WERI-Rb-1 (cell line): ENCODE results near the gene FOXP4.

ENCODE experiments used
- DNase-seq: peaks from one replicate; pipeline ENCODE4 v3.0.0-alpha.2; 2020
- H3K27ac ChIP-seq: fragments of 250-450 bp; sonication (Bioruptor Pico); 2 replicates; pipeline ENCODE4 v1.5.1; 2020; ENCODE audit warnings: mild to moderate bottlenecking, moderate library complexity
- H3K27me3 ChIP-seq: fragments of 250-450 bp; sonication (Bioruptor Pico); 2 replicates; pipeline ENCODE4 v1.5.1; 2021; ENCODE audit warnings: mild to moderate bottlenecking, low read depth, moderate library complexity; ENCODE audit not compliant: insufficient read depth, severe bottlenecking
- H3K36me3 ChIP-seq: fragments of 250-450 bp; sonication (Bioruptor Pico); 2 replicates; pipeline ENCODE4 v1.5.1; 2020; ENCODE audit warnings: mild to moderate bottlenecking, moderate library complexity
- H3K4me3 ChIP-seq: 2 replicates; pipeline ENCODE4 v1.5.1; 2011; ENCODE audit warnings: low read depth, mild to moderate bottlenecking, control low read depth, low read length
- H3K9me3 ChIP-seq: fragments of 250-450 bp; sonication (Bioruptor Pico); 2 replicates; pipeline ENCODE4 v1.5.1; 2021; ENCODE audit warnings: mild to moderate bottlenecking, moderate library complexity; ENCODE audit not compliant: severe bottlenecking
- TF ChIP-seq, protein P1 (sequence below): IDR thresholded peaks from 2 replicates; pipeline ENCODE4 v1.5.1; 2011; ENCODE audit warnings: low read depth, mild to moderate bottlenecking, control low read depth, inconsistent platforms, low read length

The FOXP4 gene

DNA sequence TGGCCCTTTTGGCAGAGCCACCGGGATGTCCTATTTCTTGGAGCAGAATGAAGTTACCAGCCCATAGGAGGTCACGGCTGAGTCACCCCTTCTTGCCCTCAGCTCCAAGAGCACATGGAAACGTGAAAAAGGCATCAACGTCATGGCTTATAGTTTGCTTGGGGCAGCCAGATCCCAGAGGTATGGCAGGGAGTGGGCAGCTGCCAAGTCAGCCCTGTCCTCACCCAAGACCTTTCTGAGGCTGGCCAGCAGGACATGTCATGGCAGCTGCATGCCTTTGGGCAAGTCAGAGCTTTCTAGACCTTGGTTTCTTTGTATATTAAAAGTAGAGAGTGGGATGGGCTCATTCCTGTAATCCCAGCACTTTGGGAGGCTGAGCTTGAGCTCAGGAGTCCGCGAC lies 83.9 kb downstream of the FOXP4 start:
- TF ChIP-seq, protein P1, sequence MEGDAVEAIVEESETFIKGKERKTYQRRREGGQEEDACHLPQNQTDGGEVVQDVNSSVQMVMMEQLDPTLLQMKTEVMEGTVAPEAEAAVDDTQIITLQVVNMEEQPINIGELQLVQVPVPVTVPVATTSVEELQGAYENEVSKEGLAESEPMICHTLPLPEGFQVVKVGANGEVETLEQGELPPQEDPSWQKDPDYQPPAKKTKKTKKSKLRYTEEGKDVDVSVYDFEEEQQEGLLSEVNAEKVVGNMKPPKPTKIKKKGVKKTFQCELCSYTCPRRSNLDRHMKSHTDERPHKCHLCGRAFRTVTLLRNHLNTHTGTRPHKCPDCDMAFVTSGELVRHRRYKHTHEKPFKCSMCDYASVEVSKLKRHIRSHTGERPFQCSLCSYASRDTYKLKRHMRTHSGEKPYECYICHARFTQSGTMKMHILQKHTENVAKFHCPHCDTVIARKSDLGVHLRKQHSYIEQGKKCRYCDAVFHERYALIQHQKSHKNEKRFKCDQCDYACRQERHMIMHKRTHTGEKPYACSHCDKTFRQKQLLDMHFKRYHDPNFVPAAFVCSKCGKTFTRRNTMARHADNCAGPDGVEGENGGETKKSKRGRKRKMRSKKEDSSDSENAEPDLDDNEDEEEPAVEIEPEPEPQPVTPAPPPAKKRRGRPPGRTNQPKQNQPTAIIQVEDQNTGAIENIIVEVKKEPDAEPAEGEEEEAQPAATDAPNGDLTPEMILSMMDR: no peak
- no peak for DNase-seq
- Histone ChIP-seq H3K36me3 (no peaks in the 10 kb centered on the region), H3K27ac (no peak overlapping the region), H3K27me3 (no peaks in the 10 kb centered on the region), H3K9me3 (no peaks in the 10 kb centered on the region), H3K4me3 (no peak overlapping the region)

DNA sequence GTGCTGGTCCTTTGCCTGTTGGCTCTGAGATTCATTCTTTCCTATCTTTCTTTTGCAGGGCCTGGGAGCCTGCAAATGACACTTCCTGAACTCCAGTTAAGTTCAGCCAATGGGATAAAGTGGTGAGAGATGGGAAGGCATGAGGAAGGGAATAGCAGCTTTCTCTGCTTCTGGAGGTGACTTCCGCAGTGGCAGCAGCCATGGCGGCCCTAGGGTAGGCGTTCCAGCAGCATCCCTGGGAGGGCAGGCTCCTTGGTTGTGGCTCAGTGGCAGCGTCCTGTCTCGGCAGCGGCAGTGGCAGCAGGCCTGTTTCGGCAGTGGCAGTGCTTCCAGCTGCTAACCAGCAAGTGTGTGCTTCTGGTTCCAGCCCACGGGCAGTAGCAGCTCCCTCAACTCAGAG lies 84.8 kb downstream of the FOXP4 start:
- H3K27me3 ChIP-seq: no peaks in the 10 kb centered on the region
- H3K9me3 ChIP-seq: no peaks in the 10 kb centered on the region
- H3K4me3 ChIP-seq: no peak overlapping the region
- TF ChIP-seq, protein P1: no peak
- no peaks in the 10 kb centered on the region for H3K36me3 ChIP-seq
- DNase-seq: no peak
- no peak overlapping the region for H3K27ac ChIP-seq

DNA sequence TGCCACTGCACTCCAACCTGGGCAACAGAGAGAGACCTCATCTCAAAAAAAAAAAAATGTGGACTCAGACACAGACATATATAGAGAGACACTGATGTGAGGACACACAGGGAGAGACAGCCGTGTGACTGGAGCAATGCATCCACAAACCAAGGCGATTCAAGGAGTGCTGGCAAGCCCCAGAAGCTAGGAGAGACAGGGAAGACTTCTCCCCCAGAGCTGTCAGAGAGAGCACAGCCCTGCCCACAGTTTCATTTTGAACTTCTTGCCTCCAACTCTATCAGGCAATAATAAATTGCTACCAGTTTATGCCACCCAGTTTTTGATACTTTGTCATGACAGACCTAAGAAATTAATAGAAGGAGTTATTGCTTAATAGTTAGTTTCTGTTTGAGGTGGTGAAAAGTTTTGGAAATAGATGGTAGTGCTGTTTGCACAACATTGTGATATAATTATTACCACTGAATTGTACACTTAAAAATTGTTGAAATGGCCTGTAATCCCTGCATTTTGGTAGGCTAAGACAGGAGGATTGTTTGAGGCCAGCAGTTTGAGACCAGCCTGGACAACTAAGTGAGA lies 87.0 kb downstream of the FOXP4 start:
- H3K36me3 ChIP-seq: no peaks in the 10 kb centered on the region
- no peak overlapping the region for H3K4me3 ChIP-seq
- no peaks in the 10 kb centered on the region for H3K27me3 ChIP-seq
- H3K27ac ChIP-seq: no peak overlapping the region
- TF ChIP-seq, protein P1: no peak
- no peak for DNase-seq
- no peaks in the 10 kb centered on the region for H3K9me3 ChIP-seq

DNA sequence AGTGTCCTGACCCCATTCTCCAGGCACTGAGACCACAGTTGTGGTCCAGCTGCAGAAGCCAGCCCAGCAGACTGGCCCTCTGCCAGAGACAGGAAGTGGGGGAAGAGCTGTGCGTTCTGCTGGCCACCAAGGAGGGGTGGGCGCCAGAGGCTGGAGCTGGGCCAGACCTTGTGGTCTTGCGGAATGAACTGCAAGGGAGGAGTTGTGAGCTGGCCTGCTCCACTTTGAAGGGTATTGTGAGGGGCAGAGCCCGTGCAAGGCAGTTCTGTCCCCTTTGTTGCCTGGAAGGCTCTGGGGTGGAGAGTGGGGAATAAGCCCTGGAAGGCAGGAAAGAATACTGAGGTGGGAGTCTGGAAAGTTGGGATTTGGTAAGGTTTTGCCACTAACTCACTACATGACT lies 88.5 kb downstream of the FOXP4 start:
- Histone ChIP-seq H3K36me3 (peaks cover 4% of the 10 kb centered on the region), H3K27ac (no peak overlapping the region), H3K4me3 (no peak overlapping the region), H3K9me3 (no peaks in the 10 kb centered on the region), H3K27me3 (no peaks in the 10 kb centered on the region)
- TF ChIP-seq, protein P1: no peak
- no peak for DNase-seq

DNA sequence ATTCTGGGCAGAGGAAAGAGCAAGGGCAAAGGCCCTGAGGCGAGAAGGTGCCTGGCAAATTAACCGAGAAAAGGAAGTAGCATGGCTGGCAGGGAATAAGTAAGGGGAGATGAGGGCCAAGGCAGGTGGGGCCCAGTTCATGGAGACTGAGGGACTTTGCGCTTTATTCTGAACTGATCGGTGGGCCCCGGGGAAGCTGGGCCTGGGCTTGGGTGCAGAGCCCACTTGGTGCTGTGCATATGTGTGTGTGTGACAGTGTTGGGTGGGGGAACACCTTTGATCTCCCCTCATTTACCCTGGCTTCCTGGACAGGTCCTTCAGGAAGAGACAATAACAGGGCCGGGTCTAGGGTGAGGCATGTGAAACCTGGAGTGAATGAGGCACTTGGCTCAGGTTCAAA lies 89.2 kb downstream of the FOXP4 start:
- no peaks in the 10 kb centered on the region for H3K9me3 ChIP-seq
- H3K36me3 ChIP-seq: peaks cover 10% of the 10 kb centered on the region
- TF ChIP-seq, protein P1: no peak

DNA sequence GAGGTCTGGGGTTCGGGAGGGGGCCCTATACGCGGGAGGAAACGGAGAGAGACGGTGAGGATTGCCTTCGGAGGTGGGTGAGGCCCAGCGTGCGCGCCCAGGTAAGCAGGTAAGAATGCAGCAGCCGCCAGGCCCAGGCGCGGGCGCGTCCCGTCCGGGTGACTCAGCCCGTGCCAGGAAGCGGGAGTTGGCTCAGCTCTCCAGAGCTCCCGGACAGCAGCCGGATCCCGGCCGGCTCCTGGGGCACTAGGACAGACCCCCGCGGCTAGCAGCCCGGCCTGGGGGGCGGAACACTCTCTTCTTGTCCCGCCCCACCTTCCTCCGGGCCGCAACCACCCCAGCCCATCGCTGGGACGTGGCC lies 90.6 kb downstream of the FOXP4 start:
- no peak overlapping the region for H3K4me3 ChIP-seq
- H3K9me3 ChIP-seq: no peaks in the 10 kb centered on the region
- TF ChIP-seq, protein P1: no peak
- H3K27me3 ChIP-seq: no peaks in the 10 kb centered on the region
- H3K36me3 ChIP-seq: peaks cover 18% of the 10 kb centered on the region
- H3K27ac ChIP-seq: no peak overlapping the region; the same call in 1 of the 2 replicates
- DNase-seq: no peak

More for the DNA sequence above, 89.2 kb downstream of the FOXP4 start:
- H3K27ac ChIP-seq: no peak overlapping the region
- no peaks in the 10 kb centered on the region for H3K27me3 ChIP-seq
- DNase-seq: no peak
- H3K4me3 ChIP-seq: no peak overlapping the region
